K562 (cell line): Measurements from ENCODE around the gene PSMB4. TPM values are rescaled to one million over a fixed set of nuclear protein-coding genes. Genes with fewer than 3 reads are reported as not detected.
"Not testable (repeated sequence)": the region's sequence is repeated elsewhere in the genome, so short reads cannot be mapped to it uniquely, and the experiment has no call there.

ENCODE experiments used
- ATAC-seq: fragments of 200-7000 bp; cut with Tn5 transposase; 3 replicates; pipeline ENCODE4 v1.9.1; 2020; ENCODE audit warnings: moderate library complexity
- BruUV-seq: library from RNA; stranded (reverse); fragments of 400-500 nt; replicated peaks from 2 replicates; lab custom pipeline; 2021; lab: Mats Ljungman, UMichigan
- CTCF ChIA-PET: fragments of 300-600 bp; formaldehyde crosslinking; extraction: SDS; loops from one replicate; lab custom pipeline; 2021; ENCODE audit warnings: low intra/inter-chr PET ratio; lab: Yijun Ruan, JAX
- POLR2A ChIA-PET: fragments of 300-600, 350-650 bp; sonication (Branson Sonifier 250); formaldehyde crosslinking; extraction: SDS; loops from one replicate; lab custom pipeline; 2021; ENCODE audit warnings: antibody characterized with exemption, inconsistent platforms; lab: Yijun Ruan, JAX
- DNase-seq, 4 experiments: peaks; one replicate each; pipeline versions ENCODE4 v3.0.0 to v3.0.0-alpha.2; 2011 to 2018; ENCODE audit warnings: low spot score in 3 of 4, mixed read lengths in 3 of 4; ENCODE audit errors: extremely low read depth in 1 of 4
- FAIRE-seq: peaks from 2 replicates; lab custom pipeline; 2011; peaks lifted over from hg19 to GRCh38; lab: Jason Lieb, UNC
- H2AFZ ChIP-seq: 2 replicates; pipeline ENCODE4 v1.6.0; 2011; ENCODE audit warnings: low read depth, low read length, control low read depth, inconsistent platforms
- H3K27ac ChIP-seq: fragments of 200-600 bp; 3 replicates; pipeline ENCODE4 v1.8.0; 2011; ENCODE audit warnings: low read depth, mild to moderate bottlenecking, control low read depth, inconsistent platforms, low read length, moderate library complexity, mixed read lengths; ENCODE audit errors: extremely low read depth
- H3K27me3 ChIP-seq, 2 experiments: fragments of 300-600 bp in 1 of 2; 2 replicates in 1 of 2; 3 replicates in 1 of 2; pipeline versions ENCODE4 v1.6.0 to v1.8.0; 2011; ENCODE audit warnings: inconsistent platforms in 2 of 2, low read length in 2 of 2, mild to moderate bottlenecking in 1 of 2, mixed read lengths in 1 of 2, moderate library complexity in 1 of 2; ENCODE audit not compliant: control insufficient read depth in 2 of 2, insufficient read depth in 2 of 2
- H3K36me3 ChIP-seq: fragments of 300-600 bp; 3 replicates; pipeline ENCODE4 v1.8.0; 2011; ENCODE audit warnings: mild to moderate bottlenecking, low read length, inconsistent platforms; ENCODE audit not compliant: control insufficient read depth, insufficient read depth
- H3K4me1 ChIP-seq, 2 experiments: fragments of 200-600 bp in 1 of 2; replicated peaks in 1 of 2; 2 replicates in 1 of 2; 3 replicates in 1 of 2; pipeline versions ENCODE4 v1.5.1 to v1.8.0; 2011; ENCODE audit warnings: inconsistent platforms in 2 of 2, low read length in 2 of 2, mild to moderate bottlenecking in 1 of 2, mixed read lengths in 1 of 2, moderate library complexity in 1 of 2; ENCODE audit not compliant: control insufficient read depth in 2 of 2, insufficient read depth in 2 of 2
- H3K4me2 ChIP-seq: 2 replicates; pipeline ENCODE4 v1.6.1; 2011; ENCODE audit warnings: low read length, control low read depth, inconsistent platforms, mixed read lengths; ENCODE audit not compliant: insufficient read depth
- H3K4me3 ChIP-seq: fragments of 200-600 bp; sonication (generic), shearing (Covaris generic); 2 replicates; pipeline ENCODE4 v1.5.1; 2016; ENCODE audit warnings: control low read depth, inconsistent platforms
- H3K79me2 ChIP-seq: fragments of 200-600 bp; 3 replicates; pipeline ENCODE4 v1.8.0; 2011; ENCODE audit warnings: low read length, inconsistent platforms; ENCODE audit not compliant: control insufficient read depth, insufficient read depth
- H3K9ac ChIP-seq, 2 experiments: 2 replicates each; pipeline versions ENCODE4 v1.6.0 to v1.6.1; 2011; ENCODE audit warnings: low read depth in 2 of 2, low read length in 2 of 2, control low read depth in 1 of 2, inconsistent platforms in 1 of 2, mild to moderate bottlenecking in 1 of 2, mixed read lengths in 1 of 2; ENCODE audit not compliant: insufficient read depth in 1 of 2
- H3K9me1 ChIP-seq: one replicate; pipeline ENCODE4 v1.6.0; 2011; ENCODE audit warnings: inconsistent platforms, mild to moderate bottlenecking, low read length, moderate library complexity; ENCODE audit not compliant: control insufficient read depth, insufficient read depth
- H3K9me3 ChIP-seq: replicated peaks from 2 replicates; pipeline ENCODE4 v1.5.1; 2011; ENCODE audit warnings: low read depth, low read length, inconsistent platforms; ENCODE audit not compliant: control insufficient read depth, insufficient read depth
- H4K20me1 ChIP-seq: replicated peaks from 2 replicates; pipeline ENCODE4 v1.6.1; 2011; ENCODE audit warnings: low read length, inconsistent platforms, mixed read lengths; ENCODE audit not compliant: control insufficient read depth, insufficient read depth
- HDAC3 ChIP-seq: fragments of 450-650 bp; IDR thresholded peaks from 2 replicates; pipeline ENCODE4 v1.6.1; 2018; ENCODE audit warnings: borderline replicate concordance, mild to moderate bottlenecking, moderate library complexity; ENCODE audit not compliant: partially characterized antibody
- POLR2H ChIP-seq: IDR thresholded peaks from 2 replicates; pipeline ENCODE4 v1.6.1; 2016; ENCODE audit warnings: missing genetic modification characterization, low read depth, mild to moderate bottlenecking, control low read depth, missing compliant biosample characterization, moderate library complexity
- WGBS: fragments of 100-300 bp; shearing (Covaris generic); methylation state at CpG from one replicate; pipeline ENCODE4 v1.1.6; 2016; ENCODE audit warnings: low coverage, mixed read lengths; ENCODE audit not compliant: insufficient coverage; ENCODE audit errors: missing lambda C conversion rate; 5-methylcytosine and 5-hydroxymethylcytosine counted together
- in situ Hi-C: fragments of 300-500 bp; cut with MboI; formaldehyde crosslinking; loops from 4 replicates; pipeline ENCODE4 v1.15.0; 2018; ENCODE audit warnings: inconsistent platforms, mixed read lengths
- intact Hi-C: fragments of 100-400 bp; cut with micrococcal nuclease; formaldehyde crosslinking; loops from 2 replicates; pipeline ENCODE4 v1.14.2; 2022
- polyA plus RNA-seq, 8 experiments: library from polyadenylated mRNA; depleted of rRNA in 4 of 8; stranded (reverse) in 5 of 8; unstranded in 3 of 8; fragments of >200 nt; fragmentation: Nextera tagmentation in 2 of 8; fragmentation: Illumina TruSeq in 1 of 8; extraction: Ambion mirVana in 2 of 8; extraction: Trizol in 1 of 8; gene quantifications; 2 replicates each; pipeline versions ENCODE4 v1.2.1 to v1.2.3, GENCODE V29; 2011 to 2014; ENCODE audit warnings: inconsistent platforms in 1 of 8, missing spikeins in 1 of 8
- total RNA-seq, 7 experiments: library from RNA; depleted of rRNA in 6 of 7; stranded (reverse); fragments of >200 nt in 6 of 7; fragmentation: Illumina TruSeq in 2 of 7; extraction: Trizol in 2 of 7; gene quantifications; 2 replicates each; pipeline versions ENCODE4 v1.2.1 to v1.2.3, GENCODE V29; 2011 to 2021; ENCODE audit warnings: low replicate concordance in 1 of 7

PSMB4 gene
- total and polyA plus RNA-seq, 9 of the 15 experiments (the other 6 are each of a cell fraction or from before 2014, with no cell fraction given): 397 to 674 (median 475) TPM

- TF ChIP-seq HDAC3 (no peak), POLR2H (tag) (no peak)
- TF ChIP-seq, all 486 proteins: peak for 0
Observed at GRCh38 chr1:151436985-151437384, 37.6 kb downstream of the PSMB4 start (continued).

DNA sequence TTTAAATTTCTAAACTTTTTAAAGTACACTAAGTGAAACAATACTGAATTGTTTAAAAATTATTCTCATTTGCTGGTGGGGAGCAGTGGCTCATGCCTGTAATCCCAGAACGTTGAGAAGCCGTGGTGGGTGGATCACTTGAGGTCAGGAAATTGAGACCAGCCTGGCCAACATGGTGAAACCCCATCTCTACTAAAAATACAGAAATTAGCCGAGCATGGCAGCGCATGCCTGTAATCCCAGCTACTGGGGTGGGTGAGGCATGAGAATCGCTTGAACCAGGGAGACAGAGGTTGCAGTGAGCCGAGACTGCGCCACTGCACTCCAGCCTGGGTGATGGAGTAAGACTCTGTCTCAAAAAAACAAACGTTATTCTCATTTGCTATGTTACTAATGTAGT lies 38.0 kb downstream of the PSMB4 start:
- POLR2A ChIA-PET: interaction anchor here (0.7 to 1.4 kb wide), 2 partner anchors 10 kb away, joined by 3 read pairs; no protein-coding TSS in a partner anchor
- intact Hi-C loops: not testable (repeated sequence)
- H3K36me3 ChIP-seq: peaks cover 39% of the 10 kb centered on the region

More for the DNA sequence above, 38.0 kb downstream of the PSMB4 start:
- H3K4me2 ChIP-seq, FAIRE-seq, H3K27me3 ChIP-seq, H2AFZ ChIP-seq, H3K27ac ChIP-seq, H3K9me3 ChIP-seq, BruUV-seq, H3K4me3 ChIP-seq, in situ Hi-C loops, DNase-seq, H3K9ac ChIP-seq, H3K4me1 ChIP-seq, ATAC-seq, CTCF ChIA-PET, H3K9me1 ChIP-seq, H4K20me1 ChIP-seq: not testable (repeated sequence)
- 86% methylated on average over 8 of the region's 8 CpGs for WGBS
- H3K79me2 ChIP-seq: peaks cover 56% of the 10 kb centered on the region
